ENCODE results near the gene ZNF608.

The ZNF608 gene

GRCh38 chr5:124745928-124746915 lies at the start of gene ZNF608:
Gene ZNF608, minus strand, starts transcription at chr5:124746639. Its CDS starts 1,650 bp downstream, at chr5:124744989.
- no peak for DNase-seq (ENCODE audit: low read depth)

DNA sequence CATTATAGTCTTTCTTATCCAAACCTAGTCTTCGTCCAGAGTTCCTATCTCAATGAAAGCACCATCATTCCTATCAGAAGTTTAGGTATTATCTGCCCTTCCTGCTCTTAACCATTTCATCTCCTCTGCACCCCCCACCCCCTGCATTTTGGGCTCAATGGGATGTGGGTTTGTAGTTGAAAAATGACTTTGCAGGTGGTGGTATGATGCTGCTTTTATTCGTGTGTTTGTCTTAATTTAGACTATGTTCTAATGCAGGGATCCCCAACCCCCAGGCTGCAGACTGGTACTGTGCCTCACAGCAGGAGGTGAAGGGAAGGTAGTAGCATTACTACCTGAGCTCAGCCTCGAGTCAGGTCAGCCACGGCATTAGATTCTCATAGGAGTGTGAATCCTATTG lies 49.4 kb upstream of the ZNF608 start:
- DNase-seq (ENCODE audit: low read depth) = no peak

DNA sequence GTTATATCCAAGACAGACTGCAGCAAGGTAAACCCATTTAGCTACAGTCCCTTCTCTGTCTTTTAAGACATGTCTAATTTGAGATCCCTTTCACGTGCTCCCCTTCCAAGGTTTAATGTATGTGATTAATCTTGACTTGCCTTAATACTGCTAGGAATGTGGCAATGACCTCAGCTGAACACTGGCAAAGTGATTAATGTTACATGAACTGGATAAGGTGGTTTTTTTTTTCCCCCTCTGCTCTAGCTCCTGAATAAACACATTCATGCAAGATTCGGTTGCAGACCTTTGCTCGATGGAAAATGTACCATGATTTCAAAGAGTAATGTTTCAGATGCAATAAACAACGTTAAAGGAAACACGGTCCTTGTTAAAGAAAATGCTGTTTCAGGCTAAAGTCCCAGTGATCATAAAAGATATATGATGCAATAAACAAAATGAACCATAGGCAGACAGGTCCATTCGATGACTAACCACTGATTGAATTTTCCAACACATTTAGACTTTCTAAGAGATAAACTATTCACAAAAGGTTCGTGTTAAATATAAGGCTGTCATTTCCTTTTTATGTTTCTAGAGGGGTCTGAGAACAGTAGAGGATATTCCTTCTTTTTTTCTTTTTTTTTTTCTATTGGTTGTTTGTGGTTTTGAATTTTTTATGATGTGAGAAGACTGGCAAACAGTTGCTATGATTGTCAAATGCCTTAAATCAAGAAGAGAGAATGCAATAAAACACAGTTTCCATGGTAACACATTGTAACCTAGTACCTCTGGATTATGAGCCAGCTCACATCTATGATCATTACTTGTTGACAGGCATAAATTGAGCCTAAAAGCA lies 44.7 kb upstream of the ZNF608 start:
- DNase-seq (ENCODE audit: low read depth) = no peak

DNA sequence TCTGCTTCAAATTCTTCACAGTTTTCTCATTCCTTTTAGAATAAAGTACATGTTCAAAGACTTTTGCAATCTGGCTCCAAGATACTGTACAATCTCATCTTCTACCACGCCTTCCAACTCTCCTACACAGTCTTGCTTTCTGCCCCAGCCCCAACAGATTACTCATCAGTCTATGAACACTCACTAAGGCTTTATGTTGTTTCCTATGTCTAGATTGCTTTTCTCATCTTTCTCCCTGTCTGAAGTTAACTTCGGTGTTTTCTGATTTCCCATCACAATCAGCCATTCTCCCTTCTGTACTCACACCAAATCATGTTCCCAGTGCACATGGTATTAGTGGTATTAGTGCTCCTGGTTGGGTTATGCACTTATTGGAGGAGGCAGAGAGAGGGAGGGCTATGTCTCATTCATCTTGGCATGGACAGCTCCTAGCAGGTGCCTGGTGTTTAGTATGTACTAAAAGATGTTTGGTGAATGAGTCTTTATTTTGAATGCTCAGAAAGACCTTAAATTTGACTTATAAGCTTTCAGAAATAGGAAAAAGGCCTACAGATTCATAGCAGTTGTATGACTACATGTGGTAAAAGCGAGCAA lies 44.0 kb upstream of the ZNF608 start:
- no peak for DNase-seq (ENCODE audit: low read depth)

GRCh38 chr5:124789104-124789605 lies 42.7 kb upstream of the ZNF608 start:
- DNase-seq (ENCODE audit: low read depth) = no peak

DNA sequence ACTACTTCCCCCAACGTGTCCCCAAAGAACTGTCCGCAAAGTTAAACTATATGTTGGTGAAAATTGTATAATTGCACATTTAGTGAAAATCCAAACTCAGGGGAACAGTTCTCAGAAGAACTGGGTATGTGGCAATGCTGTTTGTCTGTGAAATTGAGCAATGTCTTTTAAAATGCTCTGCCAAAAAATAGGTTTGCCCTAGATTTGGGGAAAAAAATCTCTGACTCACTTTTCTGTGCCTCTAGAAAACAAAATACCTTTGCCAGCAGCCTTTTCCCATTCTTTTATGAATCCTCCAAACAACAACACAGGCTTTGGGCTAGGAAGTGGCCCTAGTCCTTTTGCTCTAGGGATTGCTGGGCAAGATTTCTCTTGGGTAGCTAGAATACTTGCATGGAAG lies 37.4 kb upstream of the ZNF608 start:
- no peak for DNase-seq (ENCODE audit: low read depth)

DNA sequence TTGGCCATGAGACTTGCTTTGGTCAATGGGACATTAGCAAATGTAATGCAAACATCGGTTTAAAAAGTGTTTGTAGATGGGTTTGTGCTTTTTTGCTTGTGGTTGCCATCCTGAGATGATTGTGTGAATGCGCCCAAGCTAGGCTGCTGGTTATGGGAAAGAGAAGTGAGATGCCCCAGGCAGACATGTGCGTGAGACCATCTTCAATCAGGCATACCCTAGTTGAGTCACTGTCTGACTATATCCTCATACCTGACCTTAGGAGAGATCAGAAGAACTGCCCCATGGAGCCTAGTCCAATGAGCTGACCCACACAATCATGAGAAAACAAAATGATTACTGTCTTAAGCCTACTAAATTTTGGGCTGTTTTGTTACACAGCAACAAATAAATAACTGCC lies 36.8 kb upstream of the ZNF608 start:
- DNase-seq (ENCODE audit: low read depth) = no peak

DNA sequence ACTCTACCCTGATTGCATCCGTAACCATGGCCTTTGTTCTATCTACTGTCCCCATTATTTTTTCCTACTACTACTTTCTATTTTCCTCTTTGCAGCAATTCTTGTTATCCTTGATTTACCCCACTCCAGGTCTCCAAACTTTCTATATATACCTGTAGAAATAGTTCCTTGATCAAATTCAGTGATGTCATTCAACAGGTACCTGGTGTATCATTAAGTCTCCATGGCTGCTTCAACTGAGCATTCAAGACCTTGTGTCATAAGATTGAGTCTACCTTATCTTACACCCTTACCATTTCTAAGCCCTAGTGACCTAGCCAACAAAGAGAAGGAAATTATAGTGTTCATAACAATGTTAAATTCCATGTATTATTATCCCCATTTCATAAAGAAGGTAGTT lies 35.8 kb upstream of the ZNF608 start:
- DNase-seq (ENCODE audit: low read depth) = no peak

GRCh38 chr5:124780011-124780410 lies 33.6 kb upstream of the ZNF608 start:
- DNase-seq (ENCODE audit: low read depth) = no peak

DNA sequence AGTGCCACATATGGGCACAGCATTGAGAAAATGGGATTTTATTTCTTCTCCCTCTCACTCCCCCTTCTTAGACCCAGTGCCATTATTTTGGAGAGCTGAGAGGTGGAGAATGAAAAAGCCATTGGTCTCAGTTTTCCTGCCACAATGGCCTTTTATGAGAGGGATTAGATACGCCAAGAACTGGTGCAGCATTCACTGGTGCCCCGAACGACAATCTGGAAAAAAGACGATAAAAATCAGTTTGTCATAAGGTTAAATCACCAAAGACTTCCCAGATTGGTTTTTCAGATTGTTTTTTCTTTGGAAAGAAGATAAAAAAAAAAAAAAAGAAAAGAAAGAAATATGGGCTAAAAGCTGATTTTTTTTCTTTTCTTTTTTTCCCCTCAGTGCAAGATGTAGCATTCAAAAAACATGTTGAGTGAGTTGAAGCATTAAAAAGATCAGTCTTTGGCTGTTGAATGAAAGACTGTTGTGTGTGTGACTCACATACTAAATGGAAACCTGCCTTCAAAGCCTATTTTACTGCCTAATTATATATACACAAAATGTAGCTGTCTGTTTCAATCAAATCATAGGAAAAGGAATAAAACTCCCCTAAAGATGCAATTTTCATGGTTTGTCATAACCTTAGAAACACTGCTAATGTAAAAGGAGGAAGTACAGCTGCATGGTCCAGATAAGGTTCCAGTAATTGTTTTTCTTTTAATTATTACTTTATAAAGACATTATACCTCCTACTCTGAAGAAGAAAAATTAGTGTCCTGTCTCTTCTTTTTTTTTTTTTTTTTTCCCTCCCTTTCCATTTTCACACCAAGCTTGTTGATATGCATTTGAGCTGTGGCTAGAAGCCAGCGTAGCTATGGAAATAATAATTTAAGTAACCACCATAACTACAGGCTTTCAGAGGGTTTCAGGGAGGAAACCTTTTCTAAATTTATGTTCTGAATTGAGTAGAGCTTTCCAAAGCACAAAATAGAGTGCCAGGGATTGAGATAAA lies 27.2 kb upstream of the ZNF608 start:
- no peak for DNase-seq (ENCODE audit: low read depth)

- DNase-seq (ENCODE audit: low read depth) = no peak
Observed at GRCh38 chr5:124772457-124773200, 26.2 kb upstream of the ZNF608 start.

- no peak for DNase-seq (ENCODE audit: low read depth)
Observed at GRCh38 chr5:124771761-124772160, 25.3 kb upstream of the ZNF608 start.

- DNase-seq (ENCODE audit: low read depth) = no peak
Observed at GRCh38 chr5:124764992-124765611, 18.7 kb upstream of the ZNF608 start.

DNA sequence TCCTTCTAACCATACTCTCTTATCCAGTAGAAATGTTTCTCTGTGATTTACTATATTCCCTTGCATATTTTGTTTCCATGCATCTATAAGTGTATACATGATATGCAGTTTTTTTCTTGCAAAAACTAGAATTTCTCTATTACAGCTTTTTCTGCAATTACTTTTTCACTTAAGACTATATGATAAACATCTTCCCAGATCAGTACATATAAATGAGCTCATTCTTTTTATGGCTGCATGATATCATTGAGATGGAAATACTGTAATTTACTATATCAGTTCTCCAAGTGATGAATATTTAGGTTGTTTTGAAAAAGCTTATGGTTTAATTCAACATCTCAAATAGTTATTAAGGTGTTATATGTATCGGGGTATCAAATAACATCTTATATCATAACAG lies 18.1 kb upstream of the ZNF608 start:
- no peak for DNase-seq (ENCODE audit: low read depth)

GRCh38 chr5:124761010-124761409 lies 14.6 kb upstream of the ZNF608 start:
- no peak for DNase-seq (ENCODE audit: low read depth)

DNA sequence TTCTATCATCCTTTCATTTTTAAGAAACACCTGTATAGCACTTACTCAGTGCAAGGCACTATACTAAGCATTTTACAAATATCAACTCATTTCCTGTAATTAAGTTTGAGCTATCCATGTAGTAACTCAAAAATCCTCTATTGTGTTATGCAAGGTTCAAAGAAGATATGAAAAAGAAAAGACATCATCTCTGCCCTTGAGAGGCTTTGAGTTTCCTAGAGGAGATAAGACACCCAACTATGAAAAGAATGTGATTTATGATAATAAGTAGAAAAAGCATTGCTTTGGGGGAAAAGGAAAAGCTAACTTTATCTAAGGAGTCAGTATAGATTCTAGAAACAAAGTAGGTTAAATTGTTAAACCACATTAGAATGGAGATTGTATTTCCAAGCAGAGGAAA lies 14.2 kb upstream of the ZNF608 start:
- no peak for DNase-seq (ENCODE audit: low read depth)

DNA sequence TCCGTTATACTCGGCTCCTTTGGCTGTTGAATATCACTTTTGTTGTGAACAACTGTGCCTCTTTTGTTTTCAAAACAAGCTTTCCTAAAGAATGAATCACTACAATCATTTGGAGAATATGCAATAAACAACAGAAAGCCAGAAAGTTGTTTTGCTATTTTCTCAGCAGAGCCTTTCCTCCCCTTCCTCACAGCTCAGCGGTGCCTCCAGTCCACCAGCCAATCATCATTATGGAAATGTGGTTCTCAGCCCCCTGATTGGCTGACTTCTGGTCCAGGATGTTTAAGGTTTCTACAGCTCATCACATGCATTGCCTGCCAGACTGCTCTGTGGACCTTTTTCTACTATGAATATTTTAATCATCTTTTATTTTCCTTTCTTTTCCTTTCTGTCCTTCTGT lies 9.1 kb upstream of the ZNF608 start:
- no peak for DNase-seq (ENCODE audit: low read depth)

DNA sequence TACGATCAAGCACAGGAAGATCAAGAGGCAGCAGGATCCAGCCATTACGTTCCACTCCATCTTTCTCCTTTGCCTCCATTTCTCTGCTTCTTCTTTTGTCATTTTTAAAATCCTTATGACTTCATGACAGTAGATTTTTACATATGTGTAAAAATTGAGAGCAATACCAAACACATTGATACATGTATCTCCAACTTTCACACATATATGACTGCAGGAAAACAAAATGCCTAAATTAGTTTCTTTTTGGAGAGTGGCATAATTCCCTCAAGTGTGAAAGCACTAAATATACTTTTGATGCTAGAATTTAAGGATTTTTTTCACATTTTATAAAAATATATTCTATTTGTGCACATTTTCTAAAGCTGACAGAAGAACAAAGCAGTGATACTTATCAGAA lies 8.6 kb upstream of the ZNF608 start:
- no peak for DNase-seq (ENCODE audit: low read depth)

GRCh38 chr5:124754206-124754927 lies 7.9 kb upstream of the ZNF608 start:
- no peak for DNase-seq (ENCODE audit: low read depth)

Measured in stimulated activated CD8-positive, alpha-beta memory T cell treated with anti-CD3 and anti-CD28 coated beads, Interleukin-4, amount 100 ng/mL, for 24 hours (primary cell).